ENCODE measurements around the gene A2M.

A2M gene

DNA sequence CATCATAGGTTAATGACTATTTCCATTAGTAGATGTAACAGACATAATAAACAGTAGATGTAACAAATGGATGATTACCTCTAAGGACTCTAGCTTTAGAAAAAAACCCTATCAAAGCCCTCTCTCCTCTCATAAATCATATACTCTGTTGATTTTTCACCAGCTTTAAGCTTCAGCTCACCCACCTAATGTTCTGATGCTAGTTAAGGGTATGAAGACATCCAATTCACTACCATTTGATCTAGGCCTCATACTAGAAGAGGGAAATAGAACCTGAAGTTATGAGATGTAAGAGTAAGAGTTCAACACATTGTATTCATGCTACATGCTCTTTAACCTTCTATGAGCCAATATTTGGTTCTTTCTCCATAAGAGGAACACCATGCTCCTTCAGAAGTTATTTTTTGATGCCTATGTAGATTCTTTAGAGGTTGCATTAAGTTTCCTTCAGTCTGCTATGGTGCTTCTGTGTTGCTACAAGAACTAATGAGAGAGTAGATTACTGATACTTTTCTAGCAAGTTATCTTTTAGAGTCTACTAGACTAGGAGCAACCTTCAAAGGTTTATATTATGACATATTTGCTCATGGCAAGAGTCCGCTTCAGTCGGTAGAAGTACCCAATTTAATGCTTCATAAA is 16.0 kb downstream of the A2M start:
- DNase-seq (ENCODE audit: low read depth in 2 of 2) = no peak

GRCh38 chr12:9098463-9099026 is 17.2 kb downstream of the A2M start:
- no peak for DNase-seq (ENCODE audit: low read depth in 2 of 2)

DNA sequence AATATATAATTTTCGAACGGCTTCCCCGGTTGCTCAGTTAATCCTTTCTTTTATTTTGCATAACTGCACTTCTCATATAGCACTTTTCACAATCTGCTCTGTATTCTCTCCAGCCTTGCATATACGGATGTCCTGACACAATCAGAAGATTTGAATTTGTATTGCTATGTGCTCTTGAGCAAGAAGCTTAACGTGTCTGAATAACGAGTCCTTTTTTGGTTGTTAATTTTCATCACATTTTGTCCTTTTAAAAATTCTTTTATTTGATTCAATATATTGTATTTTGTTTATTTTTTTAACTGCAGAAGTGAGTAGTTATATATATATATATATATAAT is 17.6 kb downstream of the A2M start:
- no peak for DNase-seq (ENCODE audit: low read depth in 2 of 2)

- no peak for DNase-seq (ENCODE audit: low read depth in 2 of 2)
Measured at GRCh38 chr12:9096563-9097176, 19.0 kb downstream of the A2M start.

- no peak for DNase-seq (ENCODE audit: low read depth in 2 of 2)
Measured at GRCh38 chr12:9095322-9095721, 20.4 kb downstream of the A2M start.

DNA sequence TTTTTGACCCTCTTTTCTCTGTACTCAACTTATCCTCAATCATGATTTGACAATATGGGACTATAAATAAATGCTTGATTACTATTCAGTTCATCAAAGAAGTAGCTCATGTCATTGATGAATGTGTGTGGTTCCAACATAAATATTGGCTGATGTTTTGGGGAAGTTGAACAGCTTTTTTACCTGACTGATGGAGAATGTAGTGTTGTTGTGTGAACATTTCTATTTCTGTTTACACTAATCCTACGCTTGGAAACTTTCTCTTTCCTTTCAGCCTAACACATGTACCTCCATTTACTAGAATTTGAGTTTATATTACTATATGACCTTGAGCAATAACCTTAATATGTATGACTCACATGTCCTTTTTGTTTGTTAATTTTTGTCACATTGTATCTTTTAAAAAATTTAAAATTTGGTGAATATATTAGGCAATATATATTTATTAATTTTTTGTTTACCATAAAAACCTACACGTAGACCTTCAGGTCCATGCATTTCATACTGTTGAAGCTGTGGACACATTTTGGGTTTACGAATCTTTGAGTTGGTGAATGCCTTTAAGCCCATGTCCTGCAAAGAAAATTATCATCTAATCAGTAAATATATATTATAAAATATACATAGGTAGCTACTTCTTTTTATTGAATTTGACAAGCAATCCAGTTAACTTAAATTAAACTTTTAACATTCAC is 21.1 kb downstream of the A2M start:
- DNase-seq (ENCODE audit: low read depth in 2 of 2) = no peak

DNA sequence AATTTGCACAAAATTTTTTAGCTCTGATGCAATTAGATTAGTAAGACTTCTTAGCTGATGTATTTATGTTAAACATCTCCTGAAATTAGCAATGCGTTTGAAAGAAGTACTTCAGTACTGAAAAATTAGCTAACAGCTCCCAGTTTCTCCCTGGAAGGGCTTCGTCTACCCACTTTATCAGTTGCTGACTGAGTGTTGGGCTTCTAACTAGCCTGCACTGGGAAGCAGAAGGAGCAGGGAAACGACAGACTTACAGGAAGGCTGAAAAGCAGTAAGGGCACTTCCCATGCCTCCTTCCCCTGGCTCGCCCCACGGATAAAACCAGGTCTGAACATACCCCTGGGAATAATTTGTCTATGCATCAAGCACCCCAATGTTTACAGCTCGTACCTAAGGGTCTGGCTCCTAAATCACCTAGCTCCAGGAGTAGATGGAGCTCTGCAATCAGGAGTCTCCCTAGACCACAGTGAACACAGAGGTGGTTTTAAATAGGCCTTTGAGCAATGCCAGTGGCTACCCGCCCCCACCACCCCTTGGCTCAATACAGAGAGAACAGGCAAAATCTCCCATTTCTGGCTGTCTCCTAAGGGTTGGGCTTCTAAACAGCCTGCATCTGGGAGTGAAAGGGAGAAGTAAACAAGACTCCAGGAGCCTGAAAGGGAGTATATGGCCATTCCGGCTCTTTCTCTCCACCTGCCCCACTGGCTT is 23.7 kb downstream of the A2M start:
- no peak for DNase-seq (ENCODE audit: low read depth in 2 of 2)

GRCh38 chr12:9090220-9090619 is 25.5 kb downstream of the A2M start:
- DNase-seq (ENCODE audit: low read depth in 2 of 2) = no peak

GRCh38 chr12:9087087-9087835 is 28.5 kb downstream of the A2M start:
- no peak for DNase-seq (ENCODE audit: low read depth in 2 of 2)

DNA sequence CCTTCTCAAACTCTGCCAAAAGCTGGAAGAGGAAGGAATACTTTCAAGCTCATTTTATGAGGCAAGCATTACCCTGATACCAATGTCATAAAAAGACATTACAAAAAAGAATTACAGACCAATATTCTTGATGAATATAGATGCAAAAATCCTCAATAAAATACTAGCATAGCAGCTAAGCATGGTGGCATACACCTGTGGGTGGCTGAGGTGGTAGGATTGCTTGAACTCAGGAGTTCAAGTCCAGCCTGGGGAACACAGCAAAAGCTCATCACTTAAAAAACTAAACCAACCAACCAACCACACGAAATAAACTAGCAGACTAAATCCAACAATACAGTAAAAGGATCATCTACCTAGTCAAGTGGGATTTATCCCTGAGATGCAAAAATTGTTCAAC is 29.6 kb downstream of the A2M start:
- no peak for DNase-seq (ENCODE audit: low read depth in 2 of 2)

- no peak for DNase-seq (ENCODE audit: low read depth in 2 of 2)
Measured at GRCh38 chr12:9084417-9084816, 31.3 kb downstream of the A2M start.

GRCh38 chr12:9083793-9084192 is 31.9 kb downstream of the A2M start:
- no peak for DNase-seq (ENCODE audit: low read depth in 2 of 2)

DNA sequence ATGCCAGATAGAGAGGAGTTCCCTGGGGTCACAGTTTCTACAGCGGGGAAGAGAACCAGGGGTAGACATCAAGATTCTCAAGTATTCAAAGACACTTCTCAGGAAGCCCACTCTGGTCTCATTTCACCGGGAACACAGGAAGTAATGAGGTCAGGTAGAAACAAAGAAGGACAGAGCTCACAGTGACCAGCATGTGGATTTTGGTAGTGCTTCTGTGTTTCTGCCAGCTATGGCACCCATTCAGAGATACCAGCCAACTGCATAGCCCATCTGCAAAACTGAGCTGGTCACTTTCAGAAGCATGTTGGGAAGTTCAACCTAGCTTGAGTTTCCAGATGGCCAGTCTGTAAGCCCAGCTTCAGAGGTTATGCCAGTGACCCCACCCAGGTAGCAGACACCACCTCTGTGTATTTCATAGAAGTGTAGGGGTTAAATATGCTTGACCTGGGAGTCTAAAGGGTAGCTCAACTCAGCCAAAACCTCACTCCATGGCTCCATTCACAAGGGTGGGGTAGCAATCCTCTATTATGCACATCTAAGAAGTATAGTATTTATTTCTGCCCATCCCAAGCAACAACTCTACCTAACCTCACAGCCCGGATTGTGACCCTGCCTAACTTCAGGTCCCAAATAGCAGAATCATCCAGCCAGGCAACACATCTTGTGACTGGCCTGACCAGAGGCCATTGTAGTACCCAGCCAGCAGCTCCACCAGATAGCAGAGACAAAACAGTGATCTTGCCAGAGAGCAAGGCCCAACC is 33.9 kb downstream of the A2M start:
- DNase-seq (ENCODE audit: low read depth in 2 of 2) = no peak

GRCh38 chr12:9079883-9080675 is 35.6 kb downstream of the A2M start:
- DNase-seq (ENCODE audit: low read depth in 2 of 2) = no peak

GRCh38 chr12:9079082-9079481 is 36.6 kb downstream of the A2M start:
- no peak for DNase-seq (ENCODE audit: low read depth in 2 of 2)

DNA sequence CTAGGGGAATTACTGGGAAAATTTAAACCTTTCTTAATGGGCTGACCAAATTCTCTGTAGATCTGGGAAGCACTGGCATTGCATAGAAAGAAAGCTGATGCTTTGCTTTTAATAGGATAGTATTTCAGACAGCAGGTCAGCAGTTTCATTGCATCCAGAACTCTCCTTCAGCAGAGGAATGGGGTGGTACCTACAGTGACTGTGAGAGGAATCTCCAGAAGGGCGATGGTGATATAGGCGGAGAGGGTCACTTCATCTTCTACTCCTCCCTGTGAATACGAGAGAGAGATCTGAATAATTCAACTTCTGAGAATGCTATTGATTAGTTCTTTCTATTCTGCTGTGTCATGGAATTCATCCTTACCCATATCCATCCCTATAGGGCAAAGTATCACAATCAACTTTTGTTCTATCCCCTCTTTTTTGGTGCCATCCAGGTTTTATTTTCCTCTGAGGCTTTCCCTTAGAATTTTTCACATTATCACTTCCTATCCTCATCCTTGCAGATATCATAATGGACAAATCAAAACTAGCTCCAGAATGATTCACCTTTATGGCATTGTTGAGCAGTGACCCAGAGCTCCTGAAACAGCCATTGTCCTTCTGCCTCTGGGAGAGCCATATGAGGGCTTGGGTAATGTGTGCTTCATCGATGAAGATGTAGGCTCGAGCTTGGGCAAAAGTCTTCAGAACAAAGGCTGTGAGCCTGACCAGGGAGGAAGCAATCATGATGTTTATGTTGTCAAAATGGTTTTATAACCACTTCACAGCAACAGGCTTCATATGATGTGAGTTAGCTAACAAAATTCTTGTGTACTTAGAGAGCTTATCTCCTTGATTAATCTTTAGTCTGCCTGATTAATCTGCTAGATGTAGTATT is 38.3 kb downstream of the A2M start:
- no peak for DNase-seq (ENCODE audit: low read depth in 2 of 2)

DNA sequence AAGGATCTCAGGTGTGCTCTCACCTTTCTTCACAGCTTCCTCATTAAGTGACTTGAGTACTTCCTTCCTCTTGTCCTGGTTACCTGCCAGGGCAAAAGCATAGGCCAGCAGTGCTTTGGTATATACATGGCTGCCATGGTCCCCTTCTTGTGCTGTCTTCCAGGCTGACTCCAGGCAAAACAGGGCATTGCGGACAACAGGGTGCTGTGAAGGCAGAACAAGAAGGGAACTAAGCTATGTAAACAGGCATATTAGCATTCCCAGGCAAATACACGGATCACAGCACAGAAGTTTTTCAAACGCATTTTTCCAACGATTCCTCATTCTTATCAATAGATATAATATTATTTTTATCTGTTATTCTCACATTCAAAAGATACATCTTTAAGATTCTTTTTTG is 39.0 kb downstream of the A2M start:
- DNase-seq (ENCODE audit: low read depth in 2 of 2) = no peak

DNA sequence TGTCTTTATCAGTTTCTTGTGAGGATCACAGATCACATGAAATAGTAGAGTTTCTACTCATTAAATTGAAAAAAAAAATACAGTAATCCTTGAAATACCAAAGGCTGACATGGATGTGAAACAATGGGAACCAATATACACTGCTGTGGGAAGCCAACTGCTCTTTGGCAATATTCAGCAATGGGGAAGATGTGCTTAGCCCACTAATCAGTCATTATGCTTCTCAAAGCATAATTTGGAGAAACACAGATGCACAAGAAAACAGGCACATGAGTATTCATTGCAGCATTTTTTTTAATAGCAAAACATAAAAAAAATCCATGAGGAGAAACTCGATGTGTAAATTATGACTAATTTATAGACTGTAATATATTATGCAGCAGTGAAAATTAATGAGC is 40.6 kb downstream of the A2M start:
- no peak for DNase-seq (ENCODE audit: low read depth in 2 of 2)

GRCh38 chr12:9074484-9075137 is 41.1 kb downstream of the A2M start:
- no peak for DNase-seq (ENCODE audit: low read depth in 2 of 2)

Measured in activated CD4-positive, alpha-beta T cell treated with anti-CD3 and anti-CD28 coated beads for 24 hours (primary cell).